NCI-H748 (cell line): ENCODE data around the gene FEN1.

ENCODE experiments used
- DNase-seq: peaks from one replicate; lab custom pipeline; 2025; ENCODE audit not compliant: unreplicated experiment; lab: John Stamatoyannopoulos, UW

FEN1 gene, protein sequence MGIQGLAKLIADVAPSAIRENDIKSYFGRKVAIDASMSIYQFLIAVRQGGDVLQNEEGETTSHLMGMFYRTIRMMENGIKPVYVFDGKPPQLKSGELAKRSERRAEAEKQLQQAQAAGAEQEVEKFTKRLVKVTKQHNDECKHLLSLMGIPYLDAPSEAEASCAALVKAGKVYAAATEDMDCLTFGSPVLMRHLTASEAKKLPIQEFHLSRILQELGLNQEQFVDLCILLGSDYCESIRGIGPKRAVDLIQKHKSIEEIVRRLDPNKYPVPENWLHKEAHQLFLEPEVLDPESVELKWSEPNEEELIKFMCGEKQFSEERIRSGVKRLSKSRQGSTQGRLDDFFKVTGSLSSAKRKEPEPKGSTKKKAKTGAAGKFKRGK

DNA sequence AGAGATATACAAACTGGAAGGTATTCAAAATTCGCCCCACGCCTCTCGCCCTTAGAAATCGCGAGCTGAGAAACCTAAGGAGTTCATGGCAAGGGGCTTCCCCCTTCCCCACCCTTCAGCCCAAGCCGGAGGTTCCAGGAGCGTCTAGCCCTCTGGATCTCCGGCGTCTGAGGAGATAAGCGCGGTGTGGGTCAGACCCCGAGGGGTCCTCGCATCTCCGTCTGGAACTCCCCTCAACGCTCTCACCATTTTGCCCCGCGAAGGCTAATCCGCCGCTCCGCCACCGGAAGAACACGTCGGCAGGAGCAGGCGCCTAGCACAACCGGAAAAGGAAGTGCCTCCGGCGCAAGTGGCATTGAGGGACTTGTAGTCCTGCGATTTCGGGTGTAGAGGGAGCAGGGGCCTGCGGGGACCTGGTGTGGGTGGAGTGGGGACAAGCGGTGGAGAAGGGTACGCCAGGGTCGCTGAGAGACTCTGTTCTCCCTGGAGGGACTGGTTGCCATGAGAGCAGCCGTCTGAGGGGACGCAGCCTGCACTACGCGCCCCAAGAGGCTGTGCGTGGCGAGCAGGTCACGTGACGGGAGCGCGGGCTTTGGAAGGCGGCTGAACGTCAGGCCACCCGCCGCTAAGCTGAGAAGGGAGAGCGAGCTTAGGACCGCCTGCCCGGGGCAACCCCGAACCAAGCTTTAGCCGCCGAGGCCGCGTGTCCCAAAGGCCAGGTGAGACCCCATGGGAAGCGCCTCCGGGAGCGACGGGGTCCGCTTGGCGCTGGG is at the start of gene FEN1, which contains the start of gene TMEM258:
FEN1 (plus strand) TSS at position 602 of the 773 bp plus-strand sequence. CDS start 2,451 bp downstream, outside the sequence.
TMEM258 (minus strand) TSS at position 290 of the 773 bp plus-strand sequence; CDS start at position 249, 41 bp downstream.
- DNase-seq = peak; percentile 94

DNA sequence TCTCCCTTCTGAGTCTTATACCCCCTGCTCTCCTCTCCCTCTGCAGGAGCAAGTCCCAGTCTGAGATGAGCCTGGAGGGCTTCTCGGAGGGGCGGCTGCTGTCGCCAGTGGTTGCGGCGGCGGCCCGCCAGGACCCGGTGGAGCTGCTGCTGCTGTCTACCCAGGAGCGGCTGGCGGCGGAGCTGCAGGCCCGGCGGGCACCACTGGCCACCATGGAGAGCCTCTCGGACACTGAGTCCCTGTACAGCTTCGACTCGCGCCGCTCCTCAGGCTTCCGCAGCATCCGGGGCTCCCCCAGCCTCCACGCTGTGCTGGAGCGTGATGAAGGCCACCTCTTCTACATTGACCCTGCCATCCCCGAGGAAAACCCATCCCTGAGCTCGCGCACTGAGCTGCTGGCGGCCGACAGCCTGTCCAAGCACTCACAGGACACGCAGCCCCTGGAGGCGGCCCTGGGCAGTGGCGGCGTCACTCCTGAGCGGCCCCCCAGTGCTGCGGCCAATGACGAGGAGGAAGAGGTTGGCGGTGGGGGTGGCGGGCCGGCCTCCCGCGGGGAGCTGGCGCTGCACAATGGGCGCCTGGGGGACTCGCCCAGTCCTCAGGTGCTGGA is 49.1 kb upstream of the FEN1 start:
- DNase-seq = no peak

DNA sequence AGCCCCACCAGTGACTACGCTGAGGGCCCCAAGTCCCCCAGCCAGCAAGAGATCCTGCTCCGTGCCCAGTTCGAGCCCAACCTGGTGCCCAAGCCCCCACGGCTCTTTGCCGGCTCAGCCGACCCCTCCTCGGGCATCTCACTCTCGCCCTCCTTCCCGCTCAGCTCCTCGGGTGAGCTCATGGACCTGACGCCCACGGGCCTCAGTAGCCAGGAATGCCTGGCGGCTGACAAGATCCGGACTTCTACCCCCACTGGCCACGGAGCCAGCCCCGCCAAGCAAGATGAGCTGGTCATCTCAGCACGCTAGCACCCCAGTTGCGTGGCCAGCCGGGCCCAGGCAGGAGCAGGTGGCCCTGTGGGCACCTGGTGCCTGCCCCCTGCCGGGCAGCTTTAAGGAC is 48.5 kb upstream of the FEN1 start:
- no peak for DNase-seq

DNA sequence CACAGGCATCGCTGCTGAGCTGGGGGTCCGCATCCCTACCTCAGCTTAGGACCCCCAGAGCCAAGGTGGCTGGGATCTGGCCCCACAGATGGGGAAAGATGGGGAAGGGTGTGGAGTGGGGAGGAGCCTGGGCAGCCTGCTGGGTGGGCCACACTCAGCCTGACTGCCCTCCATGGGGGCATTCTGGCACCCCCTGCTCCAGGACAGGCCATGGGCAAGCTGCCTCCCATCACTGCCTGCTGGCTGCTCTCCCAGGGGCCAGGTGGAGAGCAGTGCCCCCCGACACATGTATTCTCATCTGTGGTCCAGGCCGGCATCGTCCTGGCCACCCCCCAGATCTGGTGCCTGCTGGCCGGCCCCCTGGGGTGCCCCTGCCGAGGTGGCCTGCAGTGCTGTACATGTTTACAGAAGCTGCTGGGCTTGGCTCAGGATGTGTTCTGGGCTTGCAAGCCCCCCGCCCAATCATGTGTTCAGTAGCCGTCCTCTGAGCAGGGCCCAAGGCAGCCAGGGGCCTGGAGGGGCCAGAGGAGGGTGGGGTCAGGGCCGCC is 48.0 kb upstream of the FEN1 start:
- DNase-seq = no peak

DNA sequence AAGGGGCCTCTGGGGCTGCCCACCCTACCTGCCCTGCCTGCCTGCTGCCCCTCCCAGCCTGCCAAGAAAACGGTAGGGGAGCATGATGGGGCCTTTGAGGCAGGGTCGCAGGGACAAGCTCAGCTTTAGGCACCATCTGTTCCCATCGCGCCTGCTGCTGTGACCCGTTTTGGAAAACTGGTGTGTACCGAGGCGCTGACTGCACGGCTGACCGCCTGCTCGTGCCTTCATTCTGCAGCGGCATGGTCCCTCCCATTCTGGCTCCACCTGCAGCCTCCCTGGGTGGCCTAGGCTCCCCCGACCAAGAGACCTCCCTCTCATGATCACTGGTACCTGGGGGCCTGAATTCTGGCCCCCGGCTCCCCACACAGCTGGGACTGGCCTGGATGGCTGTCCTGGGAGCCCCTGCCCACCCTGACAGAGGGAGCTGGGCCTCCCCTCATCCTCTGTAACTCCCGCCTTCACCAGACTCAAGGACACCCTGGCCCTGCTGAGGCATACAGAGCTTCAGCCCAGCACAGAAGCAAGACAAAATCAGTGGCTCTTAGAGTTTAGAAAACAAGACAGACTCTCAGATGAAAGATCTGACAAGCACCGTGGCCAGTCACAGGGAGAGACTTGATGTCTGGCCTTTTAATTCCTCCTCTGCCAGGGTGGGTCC is 46.8 kb upstream of the FEN1 start:
- DNase-seq = peak; percentile 14

DNA sequence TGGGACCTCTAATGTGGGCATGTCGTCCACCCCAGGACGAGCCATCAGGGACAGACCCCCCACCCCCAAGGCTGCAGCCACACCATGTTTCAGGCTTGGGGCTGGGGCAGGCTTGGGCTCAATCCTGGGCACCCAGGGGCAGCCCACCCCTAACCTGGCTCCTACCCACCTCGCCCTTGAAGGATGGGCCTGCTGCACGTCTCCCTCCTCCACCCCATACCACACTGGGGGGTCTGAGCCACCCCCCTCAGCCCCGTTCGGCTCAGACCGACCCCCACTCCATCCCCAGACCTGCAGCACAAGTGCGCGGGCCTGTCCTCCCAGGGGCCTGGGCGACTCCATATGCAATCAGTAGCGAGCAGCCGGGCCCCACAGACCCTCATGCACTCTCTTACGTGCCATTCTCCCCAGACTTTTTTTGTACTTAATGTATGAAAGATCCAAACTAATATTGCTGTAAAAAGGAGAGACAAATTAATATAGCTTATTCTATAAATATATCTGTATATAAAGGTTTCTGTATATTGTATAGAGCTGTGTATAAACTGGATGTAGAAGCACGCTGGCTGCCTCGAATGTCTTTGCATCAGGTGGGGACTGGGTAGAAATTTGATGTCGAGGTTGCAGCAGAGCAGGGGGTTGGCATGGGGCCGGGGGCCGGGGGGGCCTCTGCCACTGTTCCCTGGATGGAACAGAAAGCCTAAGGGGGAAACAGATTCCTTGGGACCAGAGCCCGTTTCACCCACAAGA is 46.1 kb upstream of the FEN1 start:
- no peak for DNase-seq

DNA sequence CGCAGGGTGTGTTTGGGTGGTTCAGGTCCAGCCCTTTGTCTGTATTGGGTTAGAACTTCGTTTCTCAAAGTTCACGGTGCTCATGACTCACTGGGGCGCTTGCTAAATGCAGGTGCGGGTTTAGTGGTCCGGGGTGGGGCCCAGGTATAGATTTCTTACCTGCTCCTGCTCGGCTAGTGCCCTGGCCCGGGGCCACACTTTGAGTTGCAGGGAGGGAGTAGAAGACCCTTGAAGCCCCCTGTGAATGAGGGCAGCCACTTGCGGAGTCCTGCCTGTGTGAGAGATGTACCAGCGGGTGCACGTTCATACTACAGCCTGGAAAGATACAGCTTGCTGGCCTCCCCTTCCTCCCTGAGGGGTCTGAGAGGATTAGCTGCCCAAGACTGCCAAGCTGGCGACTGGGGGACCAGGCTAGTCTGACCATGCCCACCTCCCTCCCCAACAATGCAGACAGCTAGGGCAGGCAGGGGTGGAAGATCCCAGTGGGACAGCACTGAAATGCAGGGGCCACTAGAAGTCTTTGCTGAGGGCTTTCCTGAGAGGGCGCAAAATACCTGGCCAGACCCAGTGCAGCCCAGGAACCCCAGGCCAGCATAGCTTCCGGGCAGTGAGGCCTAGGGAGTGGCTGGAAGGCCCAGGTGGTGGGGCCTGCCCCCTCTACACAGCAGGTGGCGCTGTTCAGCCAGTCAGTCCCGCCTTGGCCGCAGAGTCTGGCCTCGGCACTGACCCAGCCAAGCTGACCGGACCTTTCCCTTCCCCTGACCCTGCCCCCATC is 45.3 kb upstream of the FEN1 start:
- peak; percentile 26 for DNase-seq

DNA sequence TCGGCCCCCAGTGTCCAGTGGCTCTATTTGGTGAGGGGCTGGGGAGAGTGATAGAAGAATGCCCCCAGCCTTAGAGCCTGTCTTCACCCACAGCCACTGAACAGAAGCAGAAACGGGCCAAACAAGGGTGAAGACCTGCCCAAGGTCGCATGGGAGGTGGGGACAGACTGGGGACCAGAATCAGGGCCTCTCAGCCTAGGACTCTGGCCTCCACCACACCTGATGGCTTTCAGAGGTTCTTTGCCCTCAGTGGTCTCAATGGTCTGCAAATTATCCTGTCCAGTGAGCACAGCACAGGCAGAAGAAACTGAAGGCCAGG is 44.8 kb upstream of the FEN1 start:
- DNase-seq = no peak

DNA sequence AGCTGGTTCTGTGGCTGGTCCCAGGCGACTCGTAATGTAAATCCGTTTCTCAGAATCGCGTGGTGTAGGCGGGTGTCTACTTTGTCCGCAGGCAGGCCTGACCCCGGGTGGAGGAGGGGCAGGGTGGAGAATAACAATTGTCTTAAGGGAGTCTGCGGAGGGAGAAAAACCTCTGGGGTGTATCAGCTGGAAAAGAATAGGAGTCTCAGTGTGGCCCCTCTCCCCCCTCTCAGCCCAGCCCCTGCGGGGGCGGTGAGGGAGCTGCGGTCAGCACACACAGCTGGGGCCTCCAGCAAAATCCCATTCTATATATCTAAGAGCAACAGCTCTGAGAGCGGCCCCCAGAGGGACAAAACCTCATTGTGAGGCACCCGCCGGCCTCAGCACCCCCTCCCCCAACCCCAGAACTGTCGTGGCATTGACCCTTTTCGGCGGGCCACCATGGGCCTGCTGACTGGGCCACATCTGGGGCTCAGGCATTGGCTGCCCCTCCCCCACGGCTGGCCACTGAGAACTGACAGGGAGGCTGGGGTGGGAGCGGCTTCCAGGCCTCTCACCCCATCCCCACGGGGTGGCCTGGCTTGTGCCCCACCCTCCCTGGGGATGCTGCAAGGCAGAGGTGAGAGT is 43.0 kb upstream of the FEN1 start:
- no peak for DNase-seq

DNA sequence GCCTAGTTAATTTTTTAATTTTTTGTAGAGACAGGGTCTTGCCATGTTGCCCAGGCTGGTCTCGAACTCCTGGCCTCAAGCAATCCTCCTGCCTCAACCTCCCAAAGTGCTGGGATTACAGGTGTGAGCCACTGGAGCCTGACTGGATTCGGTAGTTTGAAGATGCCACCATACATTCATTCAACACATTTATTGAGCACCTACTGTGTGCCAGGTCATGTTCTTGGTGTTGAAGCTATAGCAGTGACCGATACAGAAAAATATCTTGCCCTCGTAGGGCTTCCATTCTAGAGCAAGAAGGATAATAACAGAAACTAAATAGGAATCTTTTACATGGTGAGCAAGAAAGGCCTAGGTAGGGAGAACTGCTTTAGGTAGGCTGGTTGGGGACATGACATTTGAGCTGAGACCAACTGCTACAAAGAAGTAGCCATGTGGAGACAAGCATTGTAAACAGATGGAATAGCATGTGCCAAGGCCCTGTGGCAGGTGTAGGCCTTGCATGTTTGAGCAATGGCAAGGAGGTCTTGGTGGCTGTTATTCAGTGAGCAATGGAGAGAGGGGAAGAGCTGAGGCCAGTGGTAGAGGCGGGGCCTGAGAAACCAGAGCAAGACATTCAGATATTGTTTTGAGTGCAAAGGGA is 42.0 kb upstream of the FEN1 start:
- DNase-seq = no peak

DNA sequence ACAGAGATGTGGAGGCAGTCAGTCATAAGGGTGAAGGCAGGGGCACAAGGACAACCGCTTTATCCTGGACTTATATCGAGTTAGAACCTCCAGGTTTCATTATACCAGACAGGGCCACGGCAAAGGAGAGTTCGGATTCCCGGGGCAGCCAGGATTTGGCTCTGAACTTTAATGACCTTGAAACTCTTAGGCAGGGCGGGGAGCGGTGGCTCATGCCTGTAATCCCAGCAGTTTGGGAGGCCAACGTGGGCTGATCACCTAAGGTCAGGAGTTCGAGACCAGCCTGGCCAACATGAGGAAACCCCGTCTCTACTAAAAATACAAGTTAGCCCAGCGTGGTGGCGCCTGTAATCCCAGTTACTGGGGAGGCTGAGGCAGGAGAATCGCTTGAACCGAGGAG is 41.3 kb upstream of the FEN1 start:
- DNase-seq = no peak

DNA sequence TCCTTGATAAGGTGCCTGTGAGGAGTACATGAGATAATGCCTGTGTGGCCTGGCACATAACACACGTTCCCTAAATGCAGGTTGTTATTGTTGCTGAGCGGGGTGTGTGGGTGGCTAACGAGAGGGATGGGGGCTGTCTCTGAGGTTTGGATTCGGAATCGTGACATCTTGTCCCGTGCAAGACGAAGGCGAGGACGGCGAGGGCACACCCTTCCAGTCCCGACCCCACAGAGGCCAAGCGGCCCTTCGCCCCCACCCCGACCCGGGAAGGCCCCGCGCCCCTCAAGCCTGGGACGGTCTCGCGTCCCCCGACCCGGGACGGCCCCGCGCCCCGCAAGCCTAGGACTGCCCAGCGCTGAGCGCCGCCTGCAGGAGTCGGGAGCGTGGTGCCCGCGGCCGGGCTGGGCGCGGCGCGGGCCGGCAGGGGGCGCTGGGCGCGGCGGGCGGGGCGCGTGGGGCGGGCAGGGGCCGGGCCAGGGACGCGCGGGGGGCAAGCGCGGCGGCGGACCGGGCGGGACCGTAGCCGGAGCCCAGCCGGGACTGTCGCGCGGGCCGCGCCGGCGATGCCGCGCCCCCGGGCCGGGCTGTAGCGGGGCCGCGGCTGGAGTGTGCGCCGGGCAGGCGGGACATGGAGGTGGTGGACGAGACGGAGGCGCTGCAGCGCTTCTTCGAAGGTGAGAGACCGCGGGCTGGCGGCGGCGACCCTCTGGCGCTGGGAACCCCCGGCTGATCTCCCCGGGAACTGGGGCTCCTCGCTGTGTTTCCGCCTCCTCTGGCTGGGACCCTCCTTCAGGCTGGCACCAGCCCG is 40.4 kb upstream of the FEN1 start, which contains the start of gene MYRF:
MYRF (plus strand) TSS at position 520 of the 808 bp plus-strand sequence; CDS start at position 629, 109 bp downstream.
- peak; percentile 54 for DNase-seq

DNA sequence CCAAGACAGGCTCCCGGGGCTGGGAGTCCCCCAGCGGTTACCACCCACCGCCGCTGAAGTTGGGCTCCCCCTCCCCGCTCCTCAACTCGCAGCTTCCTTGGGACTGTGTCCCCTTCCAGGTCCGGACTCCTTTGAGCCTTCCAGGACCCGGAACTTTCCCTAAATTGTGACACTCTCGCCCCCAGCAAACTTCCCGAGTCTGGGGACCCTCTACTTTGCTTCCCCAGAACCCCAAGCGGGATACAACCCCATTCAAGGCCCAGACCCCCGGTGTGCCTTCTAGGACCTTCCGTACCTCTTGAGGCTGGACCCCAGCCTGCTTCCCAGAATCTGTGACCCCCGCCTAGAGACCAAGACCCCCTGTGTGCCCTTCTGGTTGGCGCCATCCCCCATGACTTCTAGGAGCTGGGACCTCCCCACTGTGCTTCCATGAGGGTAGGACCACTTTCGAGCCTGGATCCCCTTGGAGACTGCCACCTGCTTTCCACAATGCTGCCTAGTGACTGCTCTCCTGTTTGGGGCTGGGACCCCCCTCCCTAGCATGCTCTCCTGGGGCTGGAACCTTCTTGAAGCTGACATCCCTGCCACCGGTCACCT is 39.7 kb upstream of the FEN1 start:
- DNase-seq = no peak

DNA sequence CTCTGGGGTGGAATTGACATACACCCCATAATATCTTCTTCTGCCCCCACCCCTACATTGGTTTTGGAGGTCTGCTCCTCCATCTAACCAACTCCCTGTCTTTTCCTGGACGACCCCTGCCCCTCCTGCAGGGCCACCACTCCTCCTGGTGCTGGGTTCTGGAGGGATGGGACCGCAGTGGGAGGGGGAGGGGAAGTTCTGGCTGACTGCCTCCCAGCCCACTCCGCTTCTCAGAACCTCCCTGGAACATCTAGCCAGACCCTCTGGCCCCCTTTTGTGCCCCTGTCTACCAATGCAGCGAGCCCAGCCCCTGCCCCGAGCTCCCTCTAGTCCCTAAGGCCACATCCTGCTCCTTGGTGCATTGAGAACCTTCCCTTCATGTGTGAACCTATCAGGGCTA is 39.0 kb upstream of the FEN1 start:
- no peak for DNase-seq

DNA sequence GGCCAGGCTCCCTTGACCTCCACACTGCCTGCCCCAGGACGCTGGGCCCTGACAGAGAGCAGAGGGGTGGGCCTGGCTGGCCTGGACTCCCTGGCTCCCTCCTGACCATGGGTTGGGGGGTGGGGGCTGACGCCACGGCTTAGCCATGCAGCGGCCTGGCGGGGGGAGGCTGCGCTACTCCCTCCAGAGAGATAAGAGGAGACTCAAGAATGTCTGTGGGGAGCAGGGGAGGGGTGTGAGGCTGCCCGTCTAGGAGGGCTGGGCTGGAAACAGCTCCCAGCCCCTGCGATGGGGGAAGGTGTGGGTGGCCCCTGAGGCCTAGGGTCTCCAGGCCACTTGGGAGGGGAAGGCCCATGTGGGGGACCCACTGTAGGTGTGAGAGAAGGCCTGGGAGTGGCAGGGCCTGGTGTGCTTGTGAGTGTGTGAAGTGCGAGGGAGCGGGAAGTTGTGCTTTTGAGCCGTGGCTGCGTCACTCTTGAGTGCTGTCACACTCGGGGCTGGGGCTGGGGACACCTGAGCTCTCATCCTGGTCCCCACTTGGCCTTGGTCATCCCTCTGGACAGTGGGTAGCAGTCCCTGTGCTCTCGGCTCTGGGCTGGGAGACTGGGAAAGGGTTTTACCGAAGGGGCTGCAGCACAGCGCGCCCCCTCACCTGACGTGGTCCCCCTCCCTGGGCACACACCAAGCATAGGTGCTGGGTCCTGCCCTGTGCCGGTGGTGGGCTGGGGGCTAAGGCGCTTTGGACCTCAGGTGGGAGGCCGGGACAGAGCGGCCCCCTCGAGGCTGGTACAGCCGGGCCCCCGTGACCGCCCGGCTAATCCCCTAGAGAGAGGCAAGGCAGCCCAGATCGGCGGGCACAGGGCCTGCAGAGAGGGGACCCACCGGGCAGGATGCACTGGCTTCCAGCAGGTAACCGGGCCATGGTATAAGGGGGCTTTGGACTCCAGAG is 37.9 kb upstream of the FEN1 start:
- DNase-seq = no peak

DNA sequence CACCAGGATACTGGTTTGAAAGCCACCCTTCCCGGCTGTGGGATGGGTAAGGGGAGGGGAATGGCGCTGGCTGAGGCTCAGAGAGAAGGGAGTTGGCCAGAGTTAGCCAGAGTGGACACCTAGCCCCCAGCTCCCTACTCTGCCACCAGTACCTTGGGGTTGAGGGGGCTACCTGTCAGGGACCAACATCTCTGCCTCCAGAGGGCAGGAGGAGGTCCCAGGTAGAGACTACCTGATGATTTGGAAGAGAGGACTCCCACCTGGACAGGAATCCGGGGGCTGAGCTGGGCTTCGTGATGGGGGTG is 36.6 kb upstream of the FEN1 start:
- DNase-seq = no peak
